Measurements from ENCODE around the gene SMIM9.
"Not testable (repeated sequence)": the region's sequence is repeated elsewhere in the genome, so short reads cannot be mapped to it uniquely, and the experiment has no call there.

Gene SMIM9
- 0 reads per million in 3 experiments for total RNA-seq

- DNase-seq = no peak
Observed at GRCh38 chrX:154834562-154834961, at the start of gene SMIM9. TSS of gene SMIM9 (minus strand) at chrX:154834662. CDS start at chrX:154830856, 3,806 bp downstream.

GRCh38 chrX:154884069-154884468 lies 49.6 kb upstream of the SMIM9 start:
- DNase-seq = not testable (repeated sequence)

- no peak for DNase-seq
Observed at GRCh38 chrX:154873329-154873728, 38.9 kb upstream of the SMIM9 start.

DNA sequence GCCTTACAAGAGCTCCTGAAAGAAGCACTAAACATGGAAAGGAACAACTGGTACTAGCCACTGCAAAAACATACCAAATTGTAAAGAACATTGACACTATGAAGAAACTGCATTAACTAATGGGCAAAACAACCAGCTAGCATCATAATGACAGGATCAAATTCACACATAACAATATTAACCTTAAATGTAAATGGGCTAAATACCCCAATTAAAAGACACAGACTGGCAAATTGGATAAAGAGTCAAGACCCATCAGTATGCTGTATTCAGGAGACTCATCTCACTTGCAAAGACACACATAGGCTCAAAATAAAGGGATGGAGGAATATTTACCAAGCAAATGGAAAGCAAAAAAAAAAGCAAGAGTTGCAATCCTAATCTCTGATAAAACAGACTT lies 34.1 kb upstream of the SMIM9 start:
- DNase-seq = not testable (repeated sequence)

- no peak for DNase-seq
Observed at GRCh38 chrX:154855256-154855655, 20.8 kb upstream of the SMIM9 start.

DNA sequence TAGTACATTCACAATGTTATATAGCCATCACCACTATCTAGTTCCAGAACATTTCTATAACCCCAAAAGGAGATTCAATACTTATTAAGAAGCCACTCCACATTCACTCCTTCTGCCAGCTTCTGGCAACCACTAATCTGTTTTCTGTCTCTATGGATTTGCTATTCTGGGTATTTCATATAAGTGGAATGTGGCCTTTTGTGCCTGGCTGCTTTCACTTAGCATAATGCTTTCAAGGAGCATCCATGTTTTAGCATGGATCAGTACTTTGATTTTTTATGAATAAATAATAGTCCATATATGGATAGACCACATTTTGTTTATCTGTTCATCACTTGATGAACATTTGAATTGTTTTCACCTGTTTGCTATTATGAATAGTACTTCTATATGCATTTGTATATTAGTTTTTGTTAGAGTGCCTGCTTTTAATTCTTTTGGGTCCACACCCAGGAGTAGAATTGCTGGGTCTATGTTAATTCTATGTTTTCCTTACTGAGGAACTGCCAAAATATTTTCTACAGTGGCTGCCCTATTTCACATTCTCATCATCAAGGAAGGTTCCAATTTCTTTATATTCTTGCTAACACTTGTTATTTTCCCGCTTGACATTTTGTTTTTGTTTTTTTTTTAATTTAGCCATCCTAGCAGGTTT lies 16.6 kb upstream of the SMIM9 start:
- no peak for DNase-seq

- DNase-seq = peak; percentile 30
Observed at GRCh38 chrX:154840856-154841255, 6.4 kb upstream of the SMIM9 start.

DNA sequence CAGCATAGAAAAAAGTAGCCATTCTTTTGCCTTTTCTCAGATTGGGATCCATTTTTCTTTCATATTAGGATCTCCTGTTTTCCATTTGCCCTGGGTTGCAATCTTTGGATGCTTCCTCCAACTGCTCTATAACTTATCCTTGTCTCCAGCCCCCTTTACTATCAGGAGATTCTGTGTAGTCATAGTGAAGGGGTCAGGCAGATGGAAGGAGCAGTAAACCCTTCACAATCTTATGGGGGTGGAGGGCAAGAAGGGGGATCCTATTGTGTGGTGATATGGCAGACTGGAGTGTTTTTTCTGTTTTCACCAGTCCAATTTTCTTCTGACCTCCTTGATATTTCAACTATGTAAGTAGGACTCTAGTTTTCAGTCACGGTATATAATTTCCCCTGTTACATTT lies 1.7 kb upstream of the SMIM9 start:
- DNase-seq = no peak

DNA sequence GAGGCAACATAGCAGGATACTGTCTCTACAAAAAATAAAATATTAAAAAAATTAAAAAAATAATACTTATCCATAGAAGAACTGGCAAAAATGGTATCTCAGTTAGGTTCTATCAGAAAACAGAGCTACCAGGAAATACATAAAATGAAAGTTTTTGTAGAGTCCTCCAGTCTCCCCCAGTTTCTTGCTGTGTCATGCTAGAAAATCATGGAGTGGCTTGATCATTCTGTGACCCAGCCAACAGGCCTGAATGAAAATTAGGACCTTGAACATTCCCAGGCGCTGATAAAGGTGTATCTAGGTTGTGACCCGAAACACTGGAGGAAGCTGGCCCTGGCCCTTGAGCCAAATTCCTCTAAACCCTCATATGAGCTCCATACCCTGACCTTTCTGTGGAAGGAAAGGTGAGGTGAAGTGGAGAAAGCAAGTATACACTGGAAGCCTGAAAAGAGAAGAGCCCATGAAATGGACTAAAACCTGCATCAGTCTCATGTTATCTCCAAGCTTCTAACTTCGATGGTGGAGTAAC lies 652 bp downstream of the SMIM9 start:
- DNase-seq = no peak

GRCh38 chrX:154829926-154830442 lies 4.5 kb downstream of the SMIM9 start:
- no peak for DNase-seq

DNA sequence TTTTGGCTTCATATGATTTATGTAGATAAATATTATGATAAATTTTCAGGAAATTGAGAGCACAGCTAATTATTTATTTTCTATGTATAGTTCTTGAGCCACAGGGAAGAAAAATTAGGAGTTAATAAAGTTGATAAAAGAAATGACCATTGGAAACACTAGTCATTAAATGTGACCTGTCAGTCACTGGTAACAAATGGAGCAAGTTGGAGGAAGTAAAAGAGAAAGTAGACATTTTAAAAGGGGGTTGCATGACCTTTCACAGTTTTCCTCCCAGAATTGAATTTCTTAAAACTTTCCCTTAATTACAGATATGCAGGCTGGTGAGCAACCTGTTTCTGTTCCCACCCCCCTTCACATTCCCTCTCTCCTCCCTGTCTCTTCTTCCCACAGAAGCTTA lies 5.3 kb downstream of the SMIM9 start:
- DNase-seq = no peak

- no peak for DNase-seq
Observed at GRCh38 chrX:154828016-154828408, 6.5 kb downstream of the SMIM9 start.

DNA sequence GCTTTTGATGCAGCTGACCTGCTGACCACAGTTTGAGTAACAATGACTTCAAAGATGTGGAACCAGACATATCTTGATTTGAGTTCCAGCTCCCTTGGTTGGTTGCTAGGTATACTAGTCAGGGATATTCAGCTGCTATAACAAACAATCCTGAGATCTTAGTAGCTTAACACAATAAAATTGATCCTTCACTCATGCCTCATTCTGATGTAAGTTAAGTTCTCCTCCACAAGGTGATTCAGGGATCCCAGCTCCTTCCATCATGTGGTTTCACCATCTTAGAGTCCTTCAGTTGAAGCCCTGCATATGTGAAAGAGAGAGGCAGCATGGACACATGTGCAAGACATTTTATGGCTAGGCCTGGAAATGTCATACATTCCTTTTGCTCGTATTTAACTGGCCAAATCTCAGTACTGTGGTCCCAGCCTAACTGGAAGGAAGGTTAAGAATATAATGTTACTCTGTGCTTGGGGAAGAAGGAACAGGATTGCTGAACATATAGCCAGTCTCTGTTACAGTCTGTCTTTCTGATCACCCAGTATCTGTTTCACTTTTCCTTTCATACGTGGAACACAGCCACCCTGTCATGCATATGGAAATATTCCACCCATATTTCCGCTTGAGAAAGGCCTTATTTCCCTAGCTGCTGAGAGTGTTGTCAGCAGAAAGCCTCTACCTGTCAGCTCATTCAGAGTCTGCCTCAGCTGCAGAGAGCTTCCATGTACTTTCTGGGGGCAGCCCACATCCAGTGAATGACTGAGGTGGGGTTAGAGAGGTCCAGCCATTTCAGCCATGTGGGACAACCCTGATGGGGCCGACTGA lies 7.1 kb downstream of the SMIM9 start:
- peak; percentile 23 for DNase-seq

GRCh38 chrX:154825586-154825985 lies 8.9 kb downstream of the SMIM9 start:
- not testable (repeated sequence) for DNase-seq

DNA sequence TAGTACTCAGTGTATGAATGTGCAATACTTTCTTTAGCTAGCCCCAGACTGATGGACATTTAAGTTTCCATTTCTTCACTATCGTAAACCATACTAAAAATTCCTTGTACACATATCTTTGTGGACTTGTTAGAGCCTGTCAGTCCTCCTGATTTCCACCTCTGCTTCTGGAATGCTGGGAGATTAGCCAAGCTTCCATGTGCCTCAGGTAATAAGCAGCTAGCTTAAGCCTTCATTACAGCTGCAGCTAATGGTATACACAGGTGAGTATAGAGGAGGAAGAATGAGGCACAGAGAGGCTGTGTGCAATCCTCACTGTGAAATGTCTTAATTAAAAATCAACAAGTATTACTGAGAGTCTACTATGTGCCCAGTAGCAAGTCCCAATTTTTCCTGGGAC lies 9.8 kb downstream of the SMIM9 start:
- no peak for DNase-seq

GRCh38 chrX:154822029-154822428 lies 12.4 kb downstream of the SMIM9 start:
- no peak for DNase-seq

- no peak for DNase-seq
Observed at GRCh38 chrX:154821523-154821922, 12.9 kb downstream of the SMIM9 start.

- DNase-seq = no peak
Observed at GRCh38 chrX:154819771-154820341, 14.6 kb downstream of the SMIM9 start.

DNA sequence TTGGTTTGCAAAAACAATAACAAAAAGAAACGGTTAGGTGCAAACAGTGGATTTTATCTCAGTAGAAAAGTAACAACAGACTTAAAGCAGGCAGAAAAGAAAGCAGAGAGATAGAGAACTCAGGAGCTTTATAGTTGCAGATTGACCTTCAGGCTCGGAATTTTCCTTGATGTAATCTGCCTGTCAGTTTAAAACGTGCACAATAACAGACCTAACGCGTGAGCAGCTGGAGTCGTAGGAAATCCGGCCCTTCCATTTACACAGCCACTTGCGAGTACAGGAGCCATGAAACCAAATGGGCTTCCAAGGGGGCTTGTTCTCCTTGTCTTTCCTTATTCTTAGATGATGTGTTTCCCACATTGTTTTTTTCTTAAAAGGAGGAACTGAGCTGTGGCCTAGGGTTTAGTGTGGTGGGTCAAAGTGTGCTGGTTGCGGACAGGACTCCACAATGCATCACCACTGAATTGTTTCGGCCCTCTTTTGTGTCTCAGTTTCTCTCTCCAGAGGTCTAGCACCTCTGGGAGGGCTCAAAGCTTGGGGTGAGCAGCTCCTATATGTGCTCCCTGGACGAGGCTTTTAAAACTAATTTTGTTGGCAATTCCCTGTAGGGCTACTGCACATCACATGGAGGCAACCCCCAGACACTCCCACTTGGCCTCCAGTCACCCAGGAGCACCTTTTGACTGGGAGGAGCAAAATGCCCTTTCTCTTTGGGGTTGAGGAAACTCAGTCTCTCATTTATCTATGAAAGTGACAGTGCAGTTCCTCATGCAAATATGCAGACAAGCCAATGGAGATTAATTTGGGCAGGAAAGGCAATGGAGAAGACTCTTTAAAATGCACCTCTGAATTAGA lies 15.3 kb downstream of the SMIM9 start:
- DNase-seq = no peak

GRCh38 chrX:154817048-154817618 lies 17.3 kb downstream of the SMIM9 start:
- DNase-seq = not testable (repeated sequence)

GRCh38 chrX:154816326-154816898 lies 18.1 kb downstream of the SMIM9 start:
- not testable (repeated sequence) for DNase-seq
